WTC11 (cell line): ENCODE results near the gene FOXB2. TPM values are rescaled to one million over a fixed set of nuclear protein-coding genes. Genes with fewer than 3 reads are reported as not detected.

ENCODE experiments used
- ATAC-seq: fragments of 200-7000 bp; cut with Tn5 transposase; 2 replicates; pipeline ENCODE4 v1.10.0; 2021; ENCODE audit warnings: mild to moderate bottlenecking, moderate library complexity
- CTCF ChIA-PET: fragments of 300-600 bp; sonication (Branson Sonifier 250); formaldehyde crosslinking; loops from one replicate; lab custom pipeline; 2021; ENCODE audit warnings: antibody characterized with exemption; lab: Charles Lee
- POLR2A ChIA-PET: fragments of 350-600 bp; sonication (Branson Sonifier 250); formaldehyde crosslinking; loops from one replicate; lab custom pipeline; 2021; ENCODE audit warnings: antibody characterized with exemption; lab: Charles Lee
- DNase-seq: peaks from one replicate; pipeline ENCODE4 v3.0.0; 2021; ENCODE audit warnings: low spot score
- H3K27ac Mint-ChIP-seq: 2 replicates; pipeline ENCODE4 v1.8.0; 2021; ENCODE audit warnings: mixed read lengths
- H3K27me3 Mint-ChIP-seq: 2 replicates; pipeline ENCODE4 v1.8.0; 2021; ENCODE audit warnings: low read depth, mild to moderate bottlenecking, moderate library complexity, mixed read lengths
- H3K36me3 Mint-ChIP-seq: 2 replicates; pipeline ENCODE4 v1.8.0; 2021; ENCODE audit warnings: mixed read lengths
- H3K4me1 Mint-ChIP-seq: 2 replicates; pipeline ENCODE4 v1.8.0; 2022; ENCODE audit warnings: mixed read lengths
- H3K4me3 Mint-ChIP-seq: 2 replicates; pipeline ENCODE4 v1.8.0; 2021; ENCODE audit warnings: mild to moderate bottlenecking, moderate library complexity, mixed read lengths
- H3K9me3 Mint-ChIP-seq: 2 replicates; pipeline ENCODE4 v1.8.0; 2021; ENCODE audit warnings: mixed read lengths
- CREM ChIP-seq: sonication (generic); formaldehyde crosslinking; IDR thresholded peaks from 2 replicates; pipeline ENCODE4 v1.8.1; 2022; ENCODE audit warnings: mild to moderate bottlenecking, missing genetic modification reagents, moderate library complexity
- ELF4 ChIP-seq: sonication (generic); formaldehyde crosslinking; IDR thresholded peaks from 2 replicates; pipeline ENCODE4 v1.8.1; 2022; ENCODE audit warnings: low read depth, mild to moderate bottlenecking, moderate library complexity, missing genetic modification reagents
- ESRRA ChIP-seq: sonication (generic); formaldehyde crosslinking; IDR thresholded peaks from 2 replicates; pipeline ENCODE4 v1.8.1; 2022; ENCODE audit warnings: mild to moderate bottlenecking, missing genetic modification reagents, borderline replicate concordance
- ETV6 ChIP-seq: sonication (generic); formaldehyde crosslinking; IDR thresholded peaks from 2 replicates; pipeline ENCODE4 v1.8.1; 2022; ENCODE audit warnings: mild to moderate bottlenecking, missing genetic modification reagents
- FOXJ3 ChIP-seq: sonication (generic); formaldehyde crosslinking; IDR thresholded peaks from 2 replicates; pipeline ENCODE4 v1.9.0; 2021; ENCODE audit warnings: missing genetic modification reagents, mild to moderate bottlenecking, borderline replicate concordance
- FOXP1 ChIP-seq: sonication (generic); formaldehyde crosslinking; IDR thresholded peaks from 2 replicates; pipeline ENCODE4 v1.8.0; 2022; ENCODE audit warnings: missing genetic modification reagents, mild to moderate bottlenecking, moderate library complexity, borderline replicate concordance
- GRHL2 ChIP-seq: fragments of 250-450 bp; sonication (Bioruptor Pico); IDR thresholded peaks from 2 replicates; pipeline ENCODE4 v1.8.0; 2022; ENCODE audit warnings: mild to moderate bottlenecking, moderate library complexity; ENCODE audit not compliant: insufficient replicate concordance, severe bottlenecking
- HMGA2 ChIP-seq: fragments of 250-450 bp; sonication (Bioruptor Pico); IDR thresholded peaks from 2 replicates; pipeline ENCODE4 v1.4.0; 2021; ENCODE audit warnings: mild to moderate bottlenecking, moderate library complexity
- MXD4 ChIP-seq: fragments of 250-450 bp; sonication (Bioruptor Pico); IDR thresholded peaks from 2 replicates; pipeline ENCODE4 v1.8.0; 2021; ENCODE audit warnings: mild to moderate bottlenecking, moderate library complexity, borderline replicate concordance
- MYBL2 ChIP-seq: sonication (generic); formaldehyde crosslinking; IDR thresholded peaks from 2 replicates; pipeline ENCODE4 v1.8.1; 2023; ENCODE audit warnings: mild to moderate bottlenecking, moderate library complexity, missing genetic modification reagents
- NFYB ChIP-seq: sonication (generic); formaldehyde crosslinking; conservative IDR thresholded peaks from 2 replicates; pipeline ENCODE4 v1.8.0; 2022; ENCODE audit warnings: low read depth, missing genetic modification reagents
- NR3C1 ChIP-seq: sonication (generic); formaldehyde crosslinking; conservative IDR thresholded peaks from 2 replicates; pipeline ENCODE4 v1.8.1; 2023; ENCODE audit warnings: low read depth, mild to moderate bottlenecking, missing genetic modification reagents
- SMAD4 ChIP-seq: sonication (generic); formaldehyde crosslinking; IDR thresholded peaks from 2 replicates; pipeline ENCODE4 v1.8.0; 2022; ENCODE audit warnings: mild to moderate bottlenecking, missing genetic modification reagents
- TEAD4 ChIP-seq: sonication (generic); formaldehyde crosslinking; IDR thresholded peaks from 2 replicates; pipeline ENCODE4 v1.8.0; 2022; ENCODE audit warnings: mild to moderate bottlenecking, missing genetic modification reagents
- TP53 ChIP-seq: sonication (generic); formaldehyde crosslinking; IDR thresholded peaks from 2 replicates; pipeline ENCODE4 v1.8.1; 2023; ENCODE audit warnings: mild to moderate bottlenecking, missing genetic modification reagents
- ZBTB21 ChIP-seq: sonication (generic); formaldehyde crosslinking; IDR thresholded peaks from 2 replicates; pipeline ENCODE4 v1.8.1; 2023; ENCODE audit warnings: mild to moderate bottlenecking, missing genetic modification reagents, borderline replicate concordance
- ZNF232 ChIP-seq: sonication (generic); formaldehyde crosslinking; IDR thresholded peaks from 2 replicates; pipeline ENCODE4 v1.8.0; 2022; ENCODE audit warnings: mild to moderate bottlenecking, missing genetic modification reagents
- ZNF263 ChIP-seq: sonication (generic); formaldehyde crosslinking; IDR thresholded peaks from 2 replicates; pipeline ENCODE4 v1.8.1; 2022; ENCODE audit warnings: low read depth, mild to moderate bottlenecking, moderate library complexity, missing genetic modification reagents
- ZNF396 ChIP-seq: fragments of 250-450 bp; sonication (Bioruptor Pico); IDR thresholded peaks from 2 replicates; pipeline ENCODE4 v1.8.0; 2021; ENCODE audit warnings: mild to moderate bottlenecking, moderate library complexity, borderline replicate concordance
- ZNF423 ChIP-seq: fragments of 250-450 bp; sonication (Bioruptor Pico); IDR thresholded peaks from 2 replicates; pipeline ENCODE4 v2.1.2; 2022; ENCODE audit warnings: mild to moderate bottlenecking, moderate library complexity
- ZNF671 ChIP-seq: fragments of 250-450 bp; sonication (Bioruptor Pico); IDR thresholded peaks from 2 replicates; pipeline ENCODE4 v1.8.0; 2021; ENCODE audit warnings: mild to moderate bottlenecking
- total RNA-seq: library from RNA; stranded (reverse); gene quantifications from 3 replicates; pipeline ENCODE4 v1.2.3, GENCODE V29; 2021
- TF ChIP-seq, protein P1 (sequence below): fragments of 250-450 bp; sonication (Bioruptor Pico); IDR thresholded peaks from 2 replicates; pipeline ENCODE4 v1.9.0; 2021; ENCODE audit warnings: mild to moderate bottlenecking
- TF ChIP-seq, protein P2 (sequence below): sonication (generic); formaldehyde crosslinking; IDR thresholded peaks from 2 replicates; pipeline ENCODE4 v1.8.1; 2023; ENCODE audit warnings: mild to moderate bottlenecking, missing genetic modification reagents
- TF ChIP-seq, protein P3 (sequence below): fragments of 200-600 bp; IDR thresholded peaks from 2 replicates; pipeline ENCODE4 v1.8.0; 2022; ENCODE audit warnings: antibody characterized with exemption
- TF ChIP-seq, protein P4 (sequence below): sonication (generic); formaldehyde crosslinking; IDR thresholded peaks from 2 replicates; pipeline ENCODE4 v1.8.0; 2023; ENCODE audit warnings: missing genetic modification reagents
- TF ChIP-seq, protein P5 (sequence below): sonication (generic); formaldehyde crosslinking; IDR thresholded peaks from 2 replicates; pipeline ENCODE4 v1.8.1; 2023; ENCODE audit warnings: mild to moderate bottlenecking, missing genetic modification reagents, moderate library complexity

Gene FOXB2
- total RNA-seq, 1 experiment from 2014 or later, result 0.22 TPM

DNA sequence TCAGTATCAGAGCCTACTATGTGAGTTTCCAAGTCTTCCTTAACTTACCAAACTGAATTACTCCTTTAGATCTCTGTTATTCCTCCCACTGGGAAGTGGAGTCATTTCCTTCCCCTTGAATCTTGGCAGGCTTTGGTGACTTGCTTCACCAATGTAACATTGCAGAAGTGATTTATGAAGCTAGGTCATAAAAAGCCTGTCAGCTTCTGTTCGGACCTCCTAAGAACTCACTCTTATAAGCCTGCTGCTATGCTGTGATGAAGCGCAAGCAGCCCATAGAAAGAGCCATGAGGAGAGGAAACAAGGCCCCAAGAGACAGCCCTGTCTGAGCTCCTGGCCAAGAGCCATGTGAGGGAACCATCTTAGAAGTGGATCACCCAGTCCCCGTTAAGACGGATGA is 14.2 kb upstream of the FOXB2 start:
- no peak for DNase-seq
- ChIA-PET POLR2A (no interaction called here), CTCF (interaction anchor here (1.0 kb wide), 1 partner anchor 195 kb away, joined by 4 read pairs; no protein-coding TSS in a partner anchor)
- no peak overlapping the region for H3K27ac Mint-ChIP-seq
- peaks cover 4% of the 10 kb centered on the region for H3K4me1 Mint-ChIP-seq
- TF ChIP-seq MYBL2 (CRISPR knock-in tag) (no peak), HMGA2 (no peak), GRHL2 (no peak), FOXP1 (CRISPR knock-in tag) (no peak), MXD4 (CRISPR knock-in tag) (no peak), ZNF396 (CRISPR knock-in tag) (no peak), NR3C1 (CRISPR knock-in tag) (no peak), CREM (CRISPR knock-in tag) (no peak), SMAD4 (CRISPR knock-in tag) (no peak), ESRRA (CRISPR knock-in tag) (no peak), ZNF423 (CRISPR knock-in tag) (no peak), ZNF263 (CRISPR knock-in tag) (no peak), ETV6 (no peak)
- TF ChIP-seq, protein P1, sequence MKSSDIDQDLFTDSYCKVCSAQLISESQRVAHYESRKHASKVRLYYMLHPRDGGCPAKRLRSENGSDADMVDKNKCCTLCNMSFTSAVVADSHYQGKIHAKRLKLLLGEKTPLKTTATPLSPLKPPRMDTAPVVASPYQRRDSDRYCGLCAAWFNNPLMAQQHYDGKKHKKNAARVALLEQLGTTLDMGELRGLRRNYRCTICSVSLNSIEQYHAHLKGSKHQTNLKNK (CRISPR knock-in tag), result no peak
- TF ChIP-seq, protein P2, sequence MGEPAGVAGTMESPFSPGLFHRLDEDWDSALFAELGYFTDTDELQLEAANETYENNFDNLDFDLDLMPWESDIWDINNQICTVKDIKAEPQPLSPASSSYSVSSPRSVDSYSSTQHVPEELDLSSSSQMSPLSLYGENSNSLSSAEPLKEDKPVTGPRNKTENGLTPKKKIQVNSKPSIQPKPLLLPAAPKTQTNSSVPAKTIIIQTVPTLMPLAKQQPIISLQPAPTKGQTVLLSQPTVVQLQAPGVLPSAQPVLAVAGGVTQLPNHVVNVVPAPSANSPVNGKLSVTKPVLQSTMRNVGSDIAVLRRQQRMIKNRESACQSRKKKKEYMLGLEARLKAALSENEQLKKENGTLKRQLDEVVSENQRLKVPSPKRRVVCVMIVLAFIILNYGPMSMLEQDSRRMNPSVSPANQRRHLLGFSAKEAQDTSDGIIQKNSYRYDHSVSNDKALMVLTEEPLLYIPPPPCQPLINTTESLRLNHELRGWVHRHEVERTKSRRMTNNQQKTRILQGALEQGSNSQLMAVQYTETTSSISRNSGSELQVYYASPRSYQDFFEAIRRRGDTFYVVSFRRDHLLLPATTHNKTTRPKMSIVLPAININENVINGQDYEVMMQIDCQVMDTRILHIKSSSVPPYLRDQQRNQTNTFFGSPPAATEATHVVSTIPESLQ (CRISPR knock-in tag), result no peak
- no peak overlapping the region for H3K4me3 Mint-ChIP-seq
- 0 out of 2 replicates have a peak, but pooled peaks cover 3% of the 10 kb centered on the region for H3K9me3 Mint-ChIP-seq
- H3K27me3 Mint-ChIP-seq, result peaks cover 7% of the 10 kb centered on the region
- no peaks in the 10 kb centered on the region for H3K36me3 Mint-ChIP-seq
- ATAC-seq, result no peak

DNA sequence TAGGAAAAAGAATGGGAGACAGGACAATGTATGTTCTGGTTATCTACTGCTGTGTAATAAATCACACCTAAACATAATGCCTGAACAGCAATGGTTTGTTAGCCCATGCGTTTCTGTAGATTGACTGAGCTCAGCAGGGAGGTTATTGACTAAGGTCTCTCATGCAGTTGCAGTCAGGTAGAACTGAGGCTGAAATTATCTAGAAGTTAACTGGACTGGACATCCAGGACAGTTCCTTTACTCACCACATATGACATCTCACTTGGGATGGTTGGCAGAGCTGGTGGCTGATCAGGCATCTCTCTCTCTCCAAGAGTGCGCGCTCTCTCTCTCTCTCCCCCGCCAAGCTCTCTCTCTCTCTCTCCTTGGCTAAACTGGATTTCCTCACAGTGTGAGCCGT is 8.9 kb upstream of the FOXB2 start:
- ChIA-PET POLR2A (no interaction called here), CTCF (interaction anchor here (0.6 to 4.4 kb wide), 5 partner anchors 13 to 157 kb away, joined by 3 to 22 read pairs (median 3); no protein-coding TSS in a partner anchor)
- DNase-seq, result no peak
- TF ChIP-seq, protein P3, sequence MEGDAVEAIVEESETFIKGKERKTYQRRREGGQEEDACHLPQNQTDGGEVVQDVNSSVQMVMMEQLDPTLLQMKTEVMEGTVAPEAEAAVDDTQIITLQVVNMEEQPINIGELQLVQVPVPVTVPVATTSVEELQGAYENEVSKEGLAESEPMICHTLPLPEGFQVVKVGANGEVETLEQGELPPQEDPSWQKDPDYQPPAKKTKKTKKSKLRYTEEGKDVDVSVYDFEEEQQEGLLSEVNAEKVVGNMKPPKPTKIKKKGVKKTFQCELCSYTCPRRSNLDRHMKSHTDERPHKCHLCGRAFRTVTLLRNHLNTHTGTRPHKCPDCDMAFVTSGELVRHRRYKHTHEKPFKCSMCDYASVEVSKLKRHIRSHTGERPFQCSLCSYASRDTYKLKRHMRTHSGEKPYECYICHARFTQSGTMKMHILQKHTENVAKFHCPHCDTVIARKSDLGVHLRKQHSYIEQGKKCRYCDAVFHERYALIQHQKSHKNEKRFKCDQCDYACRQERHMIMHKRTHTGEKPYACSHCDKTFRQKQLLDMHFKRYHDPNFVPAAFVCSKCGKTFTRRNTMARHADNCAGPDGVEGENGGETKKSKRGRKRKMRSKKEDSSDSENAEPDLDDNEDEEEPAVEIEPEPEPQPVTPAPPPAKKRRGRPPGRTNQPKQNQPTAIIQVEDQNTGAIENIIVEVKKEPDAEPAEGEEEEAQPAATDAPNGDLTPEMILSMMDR, result no peak
- TF ChIP-seq, protein P1 (CRISPR knock-in tag), result no peak
- TF ChIP-seq TP53 (CRISPR knock-in tag) (no peak), ZBTB21 (no peak), ZNF423 (CRISPR knock-in tag) (no peak), FOXJ3 (CRISPR knock-in tag) (no peak), ELF4 (no peak), ZNF671 (CRISPR knock-in tag) (no peak), ZNF232 (CRISPR knock-in tag) (no peak), NFYB (no peak), CREM (CRISPR knock-in tag) (no peak), MXD4 (CRISPR knock-in tag) (no peak), TEAD4 (no peak)
- TF ChIP-seq, protein P4, sequence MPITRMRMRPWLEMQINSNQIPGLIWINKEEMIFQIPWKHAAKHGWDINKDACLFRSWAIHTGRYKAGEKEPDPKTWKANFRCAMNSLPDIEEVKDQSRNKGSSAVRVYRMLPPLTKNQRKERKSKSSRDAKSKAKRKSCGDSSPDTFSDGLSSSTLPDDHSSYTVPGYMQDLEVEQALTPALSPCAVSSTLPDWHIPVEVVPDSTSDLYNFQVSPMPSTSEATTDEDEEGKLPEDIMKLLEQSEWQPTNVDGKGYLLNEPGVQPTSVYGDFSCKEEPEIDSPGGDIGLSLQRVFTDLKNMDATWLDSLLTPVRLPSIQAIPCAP, result no peak
- TF ChIP-seq, protein P5, sequence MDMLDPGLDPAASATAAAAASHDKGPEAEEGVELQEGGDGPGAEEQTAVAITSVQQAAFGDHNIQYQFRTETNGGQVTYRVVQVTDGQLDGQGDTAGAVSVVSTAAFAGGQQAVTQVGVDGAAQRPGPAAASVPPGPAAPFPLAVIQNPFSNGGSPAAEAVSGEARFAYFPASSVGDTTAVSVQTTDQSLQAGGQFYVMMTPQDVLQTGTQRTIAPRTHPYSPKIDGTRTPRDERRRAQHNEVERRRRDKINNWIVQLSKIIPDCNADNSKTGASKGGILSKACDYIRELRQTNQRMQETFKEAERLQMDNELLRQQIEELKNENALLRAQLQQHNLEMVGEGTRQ (CRISPR knock-in tag), result no peak
- Mint-ChIP-seq H3K9me3 (no peaks in the 10 kb centered on the region), H3K4me1 (peaks cover 40% of the 10 kb centered on the region), H3K36me3 (no peaks in the 10 kb centered on the region), H3K27me3 (peaks cover 60% of the 10 kb centered on the region), H3K27ac (no peak overlapping the region), H3K4me3 (no peak overlapping the region)
- ATAC-seq, result no peak
